ENCODE data around the gene TP63.
A peak's percentile ranks its signal among the peaks of the same experiment; 100 is the strongest.

The TP63 gene

DNA sequence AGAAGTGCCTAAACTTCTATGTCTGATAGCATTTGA is at the start of gene TP63:
Gene TP63, plus strand, starts transcription at position 17 of the 36 bp plus-strand sequence. CDS start 127 bp downstream, outside the sequence.
- TF ChIP-seq CTCF (IDR thresholded peaks at IDR 0.05; ENCODE audit: control extremely low read depth, extremely low read depth, low read depth, missing control alignments): no peak
- ChIA-PET CTCF (interaction anchor here (1.0 to 1.5 kb wide), 4 partner anchors 15 to 227 kb away, joined by 3 read pairs; no protein-coding TSS in a partner anchor), POLR2A (no interaction called here)
- no peak for DNase-seq (ENCODE audit: extremely low spot score)

- ChIA-PET POLR2A (no interaction called here), CTCF (interaction anchor here (1.1 to 1.4 kb wide), 2 partner anchors 8 to 19 kb away, joined by 3 read pairs; no protein-coding TSS in a partner anchor)
- no peak for TF ChIP-seq CTCF (IDR thresholded peaks at IDR 0.05; ENCODE audit: control extremely low read depth, extremely low read depth, low read depth, missing control alignments)
- no peak for DNase-seq (ENCODE audit: extremely low spot score)
These were observed 49.0 kb upstream of the TP63 start for GRCh38 chr3:189582179-189582578.

DNA sequence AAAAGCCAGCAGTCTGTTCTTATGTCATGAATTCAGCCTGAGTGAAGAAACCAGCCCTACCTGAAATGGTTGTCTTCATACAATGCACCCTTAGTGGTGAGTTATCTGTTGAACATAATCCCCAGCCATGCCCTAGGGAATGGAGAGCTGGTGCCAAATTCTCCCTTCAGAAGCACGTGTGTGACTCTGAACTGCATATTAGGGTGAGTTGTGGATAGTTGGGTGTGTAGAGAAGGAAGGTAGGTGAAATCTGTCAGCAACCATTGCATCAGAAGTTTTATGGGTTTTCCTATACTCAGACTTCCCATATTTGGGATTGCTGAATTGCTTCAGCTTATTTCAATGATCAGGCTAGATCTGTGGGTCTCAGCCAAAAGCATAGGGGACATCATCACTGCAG is 46.5 kb upstream of the TP63 start:
- DNase-seq (ENCODE audit: extremely low spot score): no peak
- ChIA-PET POLR2A (interaction anchor here (0.6 to 0.7 kb wide), 2 partner anchors 43 to 87 kb away, joined by 3 to 4 read pairs; no protein-coding TSS in a partner anchor), CTCF (interaction anchor here (0.8 to 2.2 kb wide), 7 partner anchors 9 to 92 kb away, joined by 3 to 5 read pairs (median 4); no protein-coding TSS in a partner anchor)
- no peak for TF ChIP-seq CTCF (IDR thresholded peaks at IDR 0.05; ENCODE audit: control extremely low read depth, extremely low read depth, low read depth, missing control alignments)

DNA sequence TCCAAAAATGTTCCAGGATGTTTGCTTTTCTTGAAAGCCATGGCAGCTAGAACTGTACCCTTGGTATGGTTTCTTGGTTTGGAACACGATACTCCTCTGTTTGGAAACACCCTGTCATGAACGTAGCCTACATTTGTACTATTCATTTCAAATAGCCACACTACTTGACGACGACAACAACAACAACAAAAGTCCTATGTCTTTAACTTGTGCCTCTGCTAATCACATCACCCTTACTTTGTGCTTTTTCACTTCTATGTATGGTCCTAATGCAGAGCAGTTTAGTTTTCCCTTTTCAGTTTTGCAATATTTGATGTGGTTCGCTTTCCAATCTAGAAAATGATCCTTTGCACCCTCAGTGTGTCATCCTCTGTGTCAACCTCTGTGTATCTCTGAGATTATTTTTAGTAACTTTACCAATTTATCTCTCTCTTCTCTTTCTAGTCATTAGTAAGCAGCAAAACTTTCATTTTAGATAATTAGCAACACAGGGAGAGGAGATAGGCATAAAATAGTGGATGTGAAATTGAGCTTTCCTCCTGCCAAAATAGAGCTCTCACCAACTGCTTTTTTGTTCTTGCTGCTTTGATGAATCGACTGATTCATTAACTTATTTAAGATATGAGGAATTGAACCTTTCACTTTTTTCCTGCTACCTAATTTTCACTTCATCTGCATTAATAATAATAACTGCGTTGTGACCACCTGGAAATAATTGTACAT is 44.1 kb upstream of the TP63 start:
- ChIA-PET POLR2A (no interaction called here), CTCF (interaction anchor here (1.1 to 1.5 kb wide), 2 partner anchors 29 to 42 kb away, joined by 3 read pairs; no protein-coding TSS in a partner anchor)
- DNase-seq (ENCODE audit: extremely low spot score): peak; percentile 37
- TF ChIP-seq CTCF (IDR thresholded peaks at IDR 0.05; ENCODE audit: control extremely low read depth, extremely low read depth, low read depth, missing control alignments): no peak

GRCh38 chr3:189587664-189588040 is 43.5 kb upstream of the TP63 start:
- TF ChIP-seq CTCF (IDR thresholded peaks at IDR 0.05; ENCODE audit: control extremely low read depth, extremely low read depth, low read depth, missing control alignments): no peak
- DNase-seq (ENCODE audit: extremely low spot score): no peak
- ChIA-PET CTCF (no interaction called here), POLR2A (no interaction called here)

GRCh38 chr3:189588070-189588469 is 43.1 kb upstream of the TP63 start:
- DNase-seq (ENCODE audit: extremely low spot score): no peak
- no peak for TF ChIP-seq CTCF (IDR thresholded peaks at IDR 0.05; ENCODE audit: control extremely low read depth, extremely low read depth, low read depth, missing control alignments)
- ChIA-PET POLR2A (no interaction called here), CTCF (interaction anchor here (1.6 to 2.1 kb wide), 2 partner anchors 11 to 28 kb away, joined by 4 to 6 read pairs; no protein-coding TSS in a partner anchor)

All from GM10248 (cell line).